GM23248 (cell line): ENCODE results near the gene SLC9A5. TPM values are rescaled to one million over a fixed set of nuclear protein-coding genes. Genes with fewer than 3 reads are reported as not detected.

Source experiments
- DNase-seq: peaks from one replicate; pipeline ENCODE4 v3.0.0-alpha.2; 2015
- H2AFZ ChIP-seq: fragments of 200-600 bp; sonication (generic); 2 replicates; pipeline ENCODE4 v1.6.1; 2016; ENCODE audit warnings: antibody characterized with exemption
- H3F3A ChIP-seq: fragments of 200-600 bp; sonication (generic); 2 replicates; pipeline ENCODE4 v1.6.1; 2016; ENCODE audit warnings: mild to moderate bottlenecking, antibody characterized with exemption, mixed run types; ENCODE audit not compliant: insufficient read depth
- H3K27ac ChIP-seq: fragments of 200-600 bp; sonication (generic); 2 replicates; pipeline ENCODE4 v1.5.1; 2016; ENCODE audit warnings: mild to moderate bottlenecking
- H3K27me3 ChIP-seq: fragments of 200-600 bp; sonication (generic); replicated peaks from 2 replicates; pipeline ENCODE4 v1.6.1; 2016; ENCODE audit warnings: mild to moderate bottlenecking; ENCODE audit not compliant: insufficient read depth
- H3K36me3 ChIP-seq: fragments of 200-600 bp; sonication (generic); 2 replicates; pipeline ENCODE4 v1.6.1; 2016; ENCODE audit warnings: low read depth, mild to moderate bottlenecking
- H3K4me1 ChIP-seq: fragments of 200-600 bp; sonication (generic); 2 replicates; pipeline ENCODE4 v1.6.1; 2016; ENCODE audit warnings: mild to moderate bottlenecking; ENCODE audit not compliant: insufficient read depth
- H3K4me2 ChIP-seq: fragments of 200-600 bp; sonication (generic); one replicate; pipeline ENCODE4 v1.6.1; 2016; ENCODE audit warnings: mild to moderate bottlenecking; ENCODE audit not compliant: unreplicated experiment
- H3K4me3 ChIP-seq: fragments of 200-600 bp; sonication (generic); 2 replicates; pipeline ENCODE4 v1.5.1; 2016; ENCODE audit warnings: mild to moderate bottlenecking
- H3K79me2 ChIP-seq: fragments of 200-600 bp; sonication (generic); 2 replicates; pipeline ENCODE4 v1.6.1; 2016; ENCODE audit warnings: mild to moderate bottlenecking; ENCODE audit not compliant: insufficient read depth
- H3K9ac ChIP-seq: fragments of 200-600 bp; sonication (generic); 2 replicates; pipeline ENCODE4 v1.6.1; 2016; ENCODE audit warnings: mild to moderate bottlenecking
- H3K9me2 ChIP-seq: fragments of 200-600 bp; sonication (generic); 2 replicates; pipeline ENCODE4 v1.6.1; 2016; ENCODE audit warnings: mixed run types, mild to moderate bottlenecking, moderate library complexity; ENCODE audit not compliant: insufficient read depth
- H3K9me3 ChIP-seq: fragments of 200-600 bp; sonication (generic); one replicate; pipeline ENCODE4 v1.6.1; 2017; ENCODE audit warnings: low read depth
- H4K20me1 ChIP-seq: fragments of 200-600 bp; sonication (generic); 2 replicates; pipeline ENCODE4 v1.6.0; 2016; ENCODE audit not compliant: insufficient read depth
- EZH2 ChIP-seq: fragments of 200-600 bp; sonication (generic); IDR thresholded peaks from 2 replicates; pipeline ENCODE4 v1.6.1; 2018; ENCODE audit warnings: antibody characterized with exemption, mild to moderate bottlenecking; ENCODE audit not compliant: insufficient read depth, poor library complexity, severe bottlenecking
- EZH2phosphoT487 ChIP-seq: fragments of 200-600 bp; sonication (generic); IDR thresholded peaks from 2 replicates; pipeline ENCODE4 v1.6.1; 2018; ENCODE audit warnings: antibody characterized with exemption, moderate library complexity, mild to moderate bottlenecking, low read depth; ENCODE audit not compliant: insufficient read depth
- WGBS, 2 experiments: methylation state at CpG; one replicate each; pipeline ENCODE4 v1.1.6; 2015 to 2017; ENCODE audit warnings: low lambda C conversion rate in 2 of 2, low coverage in 1 of 2; ENCODE audit errors: missing lambda C conversion rate in 2 of 2; 5-methylcytosine and 5-hydroxymethylcytosine counted together
- in situ Hi-C: fragments of 300-500 bp; cut with MboI; formaldehyde crosslinking; loops from 2 replicates; pipeline ENCODE4 v1.15.0; 2020
- polyA plus RNA-seq: library from polyadenylated mRNA; unstranded; fragments of >200 nt; fragmentation: Nextera tagmentation; extraction: Ambion mirVana; gene quantifications from 2 replicates; pipeline ENCODE4 v1.2.1, GENCODE V29; 2016
- total RNA-seq: library from RNA; depleted of rRNA; stranded (reverse); fragments of >200 nt; shearing (Covaris generic); gene quantifications from 2 replicates; pipeline ENCODE4 v1.2.3, GENCODE V29; 2014

Gene SLC9A5
- total and polyA plus RNA-seq, 2 experiments from 2014 or later: 2.2 to 2.5 TPM

DNA sequence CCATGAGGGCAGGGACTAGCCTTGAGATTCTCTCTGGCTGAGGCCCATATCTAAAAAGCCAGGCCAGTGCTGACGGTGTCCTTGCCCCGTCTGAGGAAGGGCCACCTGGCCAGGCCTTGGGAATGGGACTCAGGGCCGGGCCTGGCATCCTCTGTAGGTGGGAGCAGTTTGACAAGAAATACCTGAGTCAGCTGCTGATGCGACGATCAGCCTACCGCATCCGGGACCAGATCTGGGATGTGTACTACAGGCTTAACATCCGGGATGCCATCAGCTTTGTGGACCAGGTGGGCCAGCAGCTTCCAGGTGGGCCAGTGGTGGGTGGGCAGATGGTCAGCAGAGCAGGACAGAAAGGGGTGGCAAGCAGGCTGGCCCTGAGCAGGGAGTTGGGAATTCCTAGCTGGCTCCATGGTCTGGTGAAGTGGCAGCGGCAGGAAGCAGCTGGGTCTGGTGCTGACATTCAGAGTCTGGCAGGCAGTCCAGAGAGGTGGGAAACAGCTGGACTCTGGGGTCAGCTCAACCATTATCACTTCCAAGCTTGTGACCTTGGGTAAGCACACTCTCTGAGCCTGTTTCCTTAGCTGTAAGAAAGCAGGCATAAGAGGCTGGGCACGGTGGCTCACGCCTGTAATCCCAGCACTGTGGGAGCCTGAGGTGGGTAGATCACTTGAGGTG, 9.5 kb downstream of the SLC9A5 start:
- Histone ChIP-seq H3K9ac (0 out of 2 replicates have a peak overlapping the region, but pooled peaks have one; percentile 24), H3K9me2 (no peaks in the 10 kb centered on the region), H4K20me1 (no peaks in the 10 kb centered on the region), H3K27ac (no peak overlapping the region), H3K79me2 (no peaks in the 10 kb centered on the region), H3K4me2 (no peak overlapping the region), H3K36me3 (no peaks in the 10 kb centered on the region), H3F3A (0 out of 2 replicates have a peak, but pooled peaks cover 4% of the 10 kb centered on the region), H3K4me1 (peaks cover 7% of the 10 kb centered on the region), H2AFZ (no peak overlapping the region), H3K9me3 (no peaks in the 10 kb centered on the region), H3K4me3 (no peak overlapping the region), H3K27me3 (no peaks in the 10 kb centered on the region)
- no peak for DNase-seq
- no peak for TF ChIP-seq EZH2phosphoT487
- TF ChIP-seq EZH2: no peak
- in situ Hi-C loops: no loop called here
- WGBS, 2 experiments: 94 to 98% methylated on average over 11 of the region's 11 CpGs

- Histone ChIP-seq H3F3A (0 out of 2 replicates have a peak, but pooled peaks cover 4% of the 10 kb centered on the region), H3K9me3 (no peaks in the 10 kb centered on the region), H3K36me3 (no peaks in the 10 kb centered on the region), H3K27me3 (no peaks in the 10 kb centered on the region), H3K4me2 (no peak overlapping the region), H4K20me1 (no peaks in the 10 kb centered on the region), H3K27ac (no peak overlapping the region), H2AFZ (no peak overlapping the region), H3K9me2 (no peaks in the 10 kb centered on the region), H3K4me1 (peaks cover 7% of the 10 kb centered on the region), H3K4me3 (no peak overlapping the region), H3K79me2 (no peaks in the 10 kb centered on the region), H3K9ac (no peak overlapping the region)
- no peak for DNase-seq
- in situ Hi-C loops: no loop called here
- 92 to 93% methylated on average over 12 of the region's 12 CpGs for WGBS, 2 experiments
- TF ChIP-seq EZH2phosphoT487 (no peak), EZH2 (no peak)
Observed at GRCh38 chr16:67259705-67260104, 10.9 kb downstream of the SLC9A5 start.

GRCh38 chr16:67260426-67261063, 11.8 kb downstream of the SLC9A5 start:
- Histone ChIP-seq H2AFZ (no peak overlapping the region), H3K4me3 (no peak overlapping the region), H4K20me1 (no peaks in the 10 kb centered on the region), H3K79me2 (no peaks in the 10 kb centered on the region), H3K9ac (no peak overlapping the region), H3K4me1 (peaks cover 7% of the 10 kb centered on the region), H3K27ac (no peak overlapping the region), H3K9me2 (no peaks in the 10 kb centered on the region), H3K36me3 (no peaks in the 10 kb centered on the region), H3K4me2 (no peak overlapping the region), H3F3A (0 out of 2 replicates have a peak, but pooled peaks cover 4% of the 10 kb centered on the region), H3K9me3 (no peaks in the 10 kb centered on the region), H3K27me3 (no peaks in the 10 kb centered on the region)
- no peak for TF ChIP-seq EZH2
- TF ChIP-seq EZH2phosphoT487: no peak
- 60 to 65% methylated on average over 4 of the region's 4 CpGs for WGBS, 2 experiments
- peak; percentile 77 for DNase-seq
- in situ Hi-C loops: no loop called here

GRCh38 chr16:67263201-67263600, 14.4 kb downstream of the SLC9A5 start:
- Histone ChIP-seq H3K4me3 (no peak overlapping the region), H3K4me1 (peaks cover 7% of the 10 kb centered on the region), H2AFZ (no peak overlapping the region), H3K9me2 (no peaks in the 10 kb centered on the region), H3K9ac (no peak overlapping the region), H4K20me1 (no peaks in the 10 kb centered on the region), H3K27ac (no peak overlapping the region), H3K79me2 (no peaks in the 10 kb centered on the region), H3K27me3 (no peaks in the 10 kb centered on the region), H3K36me3 (no peaks in the 10 kb centered on the region), H3K4me2 (no peak overlapping the region), H3F3A (no peaks in the 10 kb centered on the region), H3K9me3 (no peaks in the 10 kb centered on the region)
- TF ChIP-seq EZH2: no peak
- TF ChIP-seq EZH2phosphoT487: no peak
- 96% methylated on average over 3 of the region's 3 CpGs for WGBS, 2 experiments
- in situ Hi-C loops: no loop called here
- DNase-seq: no peak

GRCh38 chr16:67264277-67264676, 15.5 kb downstream of the SLC9A5 start:
- Histone ChIP-seq H3K4me2 (no peak overlapping the region), H3K36me3 (no peaks in the 10 kb centered on the region), H3K27ac (no peak overlapping the region), H3K4me1 (peaks cover 15% of the 10 kb centered on the region), H3K27me3 (no peaks in the 10 kb centered on the region), H3K79me2 (no peaks in the 10 kb centered on the region), H3K4me3 (no peak overlapping the region), H4K20me1 (no peaks in the 10 kb centered on the region), H3F3A (peaks cover 7% of the 10 kb centered on the region), H3K9me2 (no peaks in the 10 kb centered on the region), H3K9ac (no peak overlapping the region), H3K9me3 (no peaks in the 10 kb centered on the region), H2AFZ (no peak overlapping the region)
- 92 to 96% methylated on average over 9 of the region's 9 CpGs for WGBS, 2 experiments
- TF ChIP-seq EZH2phosphoT487 (no peak), EZH2 (no peak)
- in situ Hi-C loops: no loop called here
- DNase-seq: no peak
